ENCODE measurements around the gene ANKRD24.
"Not testable (repeated sequence)": the region's sequence is repeated elsewhere in the genome, so short reads cannot be mapped to it uniquely, and the experiment has no call there.

Gene ANKRD24

GRCh38 chr19:4199699-4200293, 17.3 kb downstream of the ANKRD24 start:
- no peak for DNase-seq

- no peak for DNase-seq
These were observed 18.6 kb downstream of the ANKRD24 start for GRCh38 chr19:4200940-4201542.

- DNase-seq = no peak
These were observed 19.3 kb downstream of the ANKRD24 start for GRCh38 chr19:4201798-4202197.

- no peak for DNase-seq
These were observed 24.5 kb downstream of the ANKRD24 start for GRCh38 chr19:4206818-4207484.

GRCh38 chr19:4208385-4209094, 26.1 kb downstream of the ANKRD24 start:
- no peak for DNase-seq

- no peak for DNase-seq
These were observed 27.8 kb downstream of the ANKRD24 start for GRCh38 chr19:4210166-4210731.

- no peak for DNase-seq
These were observed 30.6 kb downstream of the ANKRD24 start for GRCh38 chr19:4213116-4213515.

GRCh38 chr19:4215807-4216206, 33.3 kb downstream of the ANKRD24 start:
- no peak for DNase-seq

- no peak for DNase-seq
These were observed 34.4 kb downstream of the ANKRD24 start for GRCh38 chr19:4216846-4217245.

- no peak for DNase-seq
These were observed 35.2 kb downstream of the ANKRD24 start for GRCh38 chr19:4217429-4218264.

- DNase-seq = not testable (repeated sequence)
These were observed 36.0 kb downstream of the ANKRD24 start for GRCh38 chr19:4218523-4218922.

- DNase-seq = no peak
These were observed 37.7 kb downstream of the ANKRD24 start for GRCh38 chr19:4220188-4220587.

GRCh38 chr19:4224470-4224869, 42.0 kb downstream of the ANKRD24 start:
- no peak for DNase-seq

- no peak for DNase-seq
These were observed 43.4 kb downstream of the ANKRD24 start for GRCh38 chr19:4225885-4226284.

GRCh38 chr19:4227771-4228170, 45.3 kb downstream of the ANKRD24 start:
- DNase-seq = no peak

- DNase-seq = no peak
These were observed 46.3 kb downstream of the ANKRD24 start for GRCh38 chr19:4228765-4229178.

- DNase-seq = no peak
These were observed 46.9 kb downstream of the ANKRD24 start, which contains the start of gene EBI3 for GRCh38 chr19:4229179-4229931. EBI3 (plus strand) TSS chr19:4229523; CDS start chr19:4229551, 28 bp downstream.

GRCh38 chr19:4230237-4230636, 47.7 kb downstream of the ANKRD24 start:
- not testable (repeated sequence) for DNase-seq

- DNase-seq = not testable (repeated sequence)
These were observed 49.0 kb downstream of the ANKRD24 start for GRCh38 chr19:4231521-4231920.

- not testable (repeated sequence) for DNase-seq
These were observed 49.6 kb downstream of the ANKRD24 start for GRCh38 chr19:4232139-4232538.

GRCh38 chr19:4232614-4233281, 50.3 kb downstream of the ANKRD24 start:
- no peak for DNase-seq
